ENCODE measurements around the gene TDRD1.
"Not testable (repeated sequence)": the region's sequence is repeated elsewhere in the genome, so short reads cannot be mapped to it uniquely, and the experiment has no call there.

Gene TDRD1, protein sequence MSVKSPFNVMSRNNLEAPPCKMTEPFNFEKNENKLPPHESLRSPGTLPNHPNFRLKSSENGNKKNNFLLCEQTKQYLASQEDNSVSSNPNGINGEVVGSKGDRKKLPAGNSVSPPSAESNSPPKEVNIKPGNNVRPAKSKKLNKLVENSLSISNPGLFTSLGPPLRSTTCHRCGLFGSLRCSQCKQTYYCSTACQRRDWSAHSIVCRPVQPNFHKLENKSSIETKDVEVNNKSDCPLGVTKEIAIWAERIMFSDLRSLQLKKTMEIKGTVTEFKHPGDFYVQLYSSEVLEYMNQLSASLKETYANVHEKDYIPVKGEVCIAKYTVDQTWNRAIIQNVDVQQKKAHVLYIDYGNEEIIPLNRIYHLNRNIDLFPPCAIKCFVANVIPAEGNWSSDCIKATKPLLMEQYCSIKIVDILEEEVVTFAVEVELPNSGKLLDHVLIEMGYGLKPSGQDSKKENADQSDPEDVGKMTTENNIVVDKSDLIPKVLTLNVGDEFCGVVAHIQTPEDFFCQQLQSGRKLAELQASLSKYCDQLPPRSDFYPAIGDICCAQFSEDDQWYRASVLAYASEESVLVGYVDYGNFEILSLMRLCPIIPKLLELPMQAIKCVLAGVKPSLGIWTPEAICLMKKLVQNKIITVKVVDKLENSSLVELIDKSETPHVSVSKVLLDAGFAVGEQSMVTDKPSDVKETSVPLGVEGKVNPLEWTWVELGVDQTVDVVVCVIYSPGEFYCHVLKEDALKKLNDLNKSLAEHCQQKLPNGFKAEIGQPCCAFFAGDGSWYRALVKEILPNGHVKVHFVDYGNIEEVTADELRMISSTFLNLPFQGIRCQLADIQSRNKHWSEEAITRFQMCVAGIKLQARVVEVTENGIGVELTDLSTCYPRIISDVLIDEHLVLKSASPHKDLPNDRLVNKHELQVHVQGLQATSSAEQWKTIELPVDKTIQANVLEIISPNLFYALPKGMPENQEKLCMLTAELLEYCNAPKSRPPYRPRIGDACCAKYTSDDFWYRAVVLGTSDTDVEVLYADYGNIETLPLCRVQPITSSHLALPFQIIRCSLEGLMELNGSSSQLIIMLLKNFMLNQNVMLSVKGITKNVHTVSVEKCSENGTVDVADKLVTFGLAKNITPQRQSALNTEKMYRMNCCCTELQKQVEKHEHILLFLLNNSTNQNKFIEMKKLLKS

GRCh38 chr10:114179148-114179547 lies at the start of gene TDRD1:
TDRD1 (plus strand) TSS chr10:114179353; CDS start chr10:114187832, 8,479 bp downstream.
- DNase-seq, result no peak

GRCh38 chr10:114131094-114131493 lies 48.1 kb upstream of the TDRD1 start:
- no peak for DNase-seq

DNA sequence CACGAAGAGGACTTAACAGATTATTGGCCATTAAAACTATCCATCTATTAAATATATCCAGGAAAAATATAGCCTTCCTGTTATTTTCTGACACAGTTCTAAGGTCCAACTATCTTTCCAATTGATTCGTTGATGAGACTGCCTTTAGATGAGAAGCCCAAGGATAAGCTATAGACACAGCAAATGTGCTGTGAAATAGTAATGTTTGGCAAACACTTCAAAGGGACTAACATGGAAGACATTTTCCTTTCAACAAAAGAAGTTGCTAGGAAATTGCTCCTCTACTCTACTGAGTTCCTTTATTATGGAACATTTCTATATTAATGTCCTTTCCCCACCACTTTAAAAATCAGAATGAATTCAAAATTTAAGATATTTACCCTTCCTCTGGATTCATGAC lies 43.7 kb upstream of the TDRD1 start:
- no peak for DNase-seq

DNA sequence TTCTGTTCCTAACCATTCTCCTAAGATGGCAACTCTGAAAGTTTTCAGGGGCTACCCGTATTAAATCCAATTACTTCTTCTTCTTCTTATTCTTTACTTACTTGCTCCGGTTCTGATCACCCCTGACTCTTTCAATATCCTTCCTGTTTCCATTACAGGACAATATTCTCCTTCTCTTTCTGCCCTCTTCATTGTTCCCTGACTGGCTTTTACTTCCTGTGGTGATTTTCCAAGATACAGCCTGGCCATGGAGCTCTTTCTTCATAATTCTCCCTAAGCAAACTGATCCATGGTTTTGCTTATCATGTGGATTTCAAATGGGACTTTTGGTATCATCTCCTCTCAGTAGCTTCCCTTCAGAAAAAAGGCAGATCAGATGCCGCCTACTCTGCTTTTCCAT lies 40.6 kb upstream of the TDRD1 start:
- DNase-seq, result no peak

DNA sequence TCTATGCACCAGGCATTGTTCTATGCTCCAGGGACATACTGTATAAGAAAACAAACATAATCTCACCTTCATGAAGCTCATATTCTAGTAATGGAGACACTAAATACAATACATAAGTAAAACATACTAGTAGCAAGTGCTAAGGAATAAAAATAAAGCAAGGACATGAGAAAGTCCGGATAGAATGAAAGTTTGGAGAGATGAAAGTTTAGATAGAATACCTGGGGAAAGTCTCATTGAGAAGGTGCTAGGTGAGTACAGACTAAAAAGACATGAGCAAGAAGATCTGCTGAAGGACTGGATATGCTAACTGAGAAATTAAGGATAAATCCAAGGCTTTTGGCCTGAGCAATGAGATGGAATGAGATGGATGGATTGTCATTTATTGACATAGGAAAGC lies 39.1 kb upstream of the TDRD1 start:
- no peak for DNase-seq

DNA sequence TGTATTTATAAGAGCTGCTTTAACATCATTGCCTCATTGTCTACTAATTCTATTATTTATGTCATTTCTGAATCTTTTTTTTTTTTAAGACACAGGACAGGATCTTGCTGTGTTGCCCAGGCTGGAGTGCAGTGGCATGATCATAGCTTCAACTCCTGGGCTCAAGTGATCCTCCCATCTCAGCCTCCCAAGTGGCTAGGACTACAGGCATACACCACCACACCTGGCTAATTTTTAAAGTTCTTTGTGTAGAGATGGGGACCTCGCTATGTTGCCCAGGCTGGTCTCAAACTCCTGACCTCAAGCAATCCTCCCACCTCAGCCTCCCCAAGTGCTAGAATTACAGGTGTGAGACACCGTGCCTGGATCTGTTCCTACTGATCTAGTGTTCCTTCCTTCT lies 38.3 kb upstream of the TDRD1 start:
- DNase-seq, result not testable (repeated sequence)

- DNase-seq, result no peak
These were observed 37.1 kb upstream of the TDRD1 start for GRCh38 chr10:114142018-114142417.

DNA sequence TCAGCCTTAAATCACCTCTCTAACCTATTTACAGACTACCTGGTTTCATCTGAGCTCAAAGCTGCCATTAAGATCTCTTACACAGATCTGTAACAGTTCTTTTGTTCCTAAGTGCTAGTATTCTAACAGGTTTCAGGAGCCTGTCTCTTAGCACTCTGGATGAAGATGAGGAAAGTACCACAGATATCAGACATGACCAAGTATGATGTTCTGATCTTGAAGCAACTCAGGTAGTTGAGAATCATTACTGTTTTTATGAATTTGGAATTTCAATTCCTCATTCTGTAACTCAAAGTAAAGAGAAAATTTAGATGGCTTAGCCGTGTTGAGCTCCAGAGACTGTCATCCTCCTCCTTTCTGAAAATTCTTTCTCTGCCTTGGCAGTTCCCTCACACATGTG lies 36.0 kb upstream of the TDRD1 start:
- DNase-seq, result no peak

- not testable (repeated sequence) for DNase-seq
These were observed 29.7 kb upstream of the TDRD1 start for GRCh38 chr10:114149476-114149875.

DNA sequence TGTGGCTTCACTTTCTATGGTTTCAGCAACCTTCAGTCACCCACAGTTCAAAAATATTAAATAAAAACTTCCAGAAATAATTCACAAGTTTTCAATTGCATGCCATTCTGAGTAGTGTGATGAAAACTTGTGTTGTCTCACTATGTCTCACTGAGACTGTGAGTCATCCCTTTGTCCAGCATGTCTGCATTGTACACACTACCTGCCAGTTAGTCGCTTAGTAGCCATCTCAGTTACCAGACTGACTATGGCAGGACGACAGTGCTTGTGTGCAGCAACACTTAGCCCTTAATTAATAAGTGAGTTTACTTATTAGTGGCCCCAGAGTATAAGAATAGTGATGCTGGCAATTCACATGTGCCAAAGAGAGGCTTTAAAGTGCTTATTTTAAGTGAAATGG lies 27.7 kb upstream of the TDRD1 start:
- DNase-seq, result no peak

DNA sequence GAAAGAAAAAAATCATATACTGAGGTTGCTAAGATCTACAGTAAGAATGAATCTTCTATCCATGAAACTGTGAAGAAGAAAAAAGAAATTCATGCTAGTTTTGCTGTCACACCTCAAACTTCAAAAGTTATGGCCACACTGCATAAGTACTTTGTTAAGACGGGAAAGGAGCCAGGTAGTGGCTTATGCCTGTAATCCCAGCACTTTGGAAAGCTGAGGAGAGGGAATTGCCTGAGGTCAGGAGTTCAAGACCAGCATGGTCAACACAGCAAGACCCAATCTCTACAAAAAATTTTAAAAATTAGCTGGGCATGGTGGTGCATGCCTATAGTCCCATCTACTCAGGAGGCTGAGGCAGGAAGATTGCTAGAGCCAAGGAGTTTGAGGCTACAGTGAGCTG lies 27.3 kb upstream of the TDRD1 start:
- DNase-seq, result no peak

DNA sequence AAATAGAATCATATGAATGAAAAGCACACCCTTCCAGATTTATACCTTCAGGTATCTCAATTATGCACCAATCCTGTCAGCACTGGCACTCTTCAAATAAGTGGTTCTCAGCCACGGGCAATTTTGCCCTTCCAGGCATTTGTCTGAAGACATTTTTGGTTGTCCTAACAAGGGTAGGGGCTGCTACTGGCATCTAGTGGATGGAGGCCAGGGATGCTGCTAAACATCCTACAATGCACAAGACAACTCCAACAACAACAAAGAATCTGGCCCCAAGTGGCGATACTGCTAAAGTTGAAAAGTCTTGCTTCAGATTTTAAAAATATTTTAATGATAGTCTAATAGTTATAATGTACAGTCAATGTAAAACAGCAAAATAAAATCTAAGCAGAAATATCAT lies 21.2 kb upstream of the TDRD1 start:
- no peak for DNase-seq

- DNase-seq, result no peak
These were observed 16.1 kb upstream of the TDRD1 start for GRCh38 chr10:114163062-114163461.

DNA sequence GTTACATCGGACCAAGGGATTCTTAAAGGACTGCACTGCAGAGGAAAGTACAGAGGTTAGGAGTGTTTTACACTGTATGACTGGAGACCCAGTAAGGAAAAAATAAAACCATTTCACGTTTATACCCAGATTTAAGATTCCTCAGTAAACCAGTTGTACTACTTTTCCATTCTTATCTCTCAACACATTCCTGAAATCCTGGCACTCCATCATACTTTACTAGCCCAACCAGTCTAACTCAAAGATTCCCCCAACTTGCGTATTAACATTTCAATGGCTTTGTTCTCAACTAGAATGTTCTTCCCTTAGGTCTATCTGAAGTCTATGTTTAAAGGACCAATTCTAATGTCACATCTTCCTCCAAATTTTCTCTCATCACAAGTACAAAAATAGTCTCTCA lies 13.1 kb upstream of the TDRD1 start:
- DNase-seq, result no peak

DNA sequence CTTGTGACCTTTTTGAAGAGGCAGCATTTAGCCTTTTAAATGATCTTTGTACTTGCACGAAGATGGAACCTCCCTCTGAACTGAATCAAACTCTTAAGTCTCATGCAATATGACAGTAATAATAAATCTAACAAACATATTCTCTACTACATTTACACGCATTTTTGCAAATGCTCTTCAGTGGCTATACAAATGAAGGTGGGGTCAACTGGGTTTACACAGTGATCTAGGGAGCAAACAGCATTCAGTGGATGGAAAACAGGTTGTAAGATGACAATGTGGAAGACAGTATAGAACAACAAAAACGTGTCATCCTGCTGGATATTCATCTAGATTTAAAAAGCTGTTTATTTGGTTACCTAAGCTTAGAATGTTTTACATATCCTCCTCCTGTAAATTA lies 12.7 kb upstream of the TDRD1 start:
- DNase-seq, result no peak

DNA sequence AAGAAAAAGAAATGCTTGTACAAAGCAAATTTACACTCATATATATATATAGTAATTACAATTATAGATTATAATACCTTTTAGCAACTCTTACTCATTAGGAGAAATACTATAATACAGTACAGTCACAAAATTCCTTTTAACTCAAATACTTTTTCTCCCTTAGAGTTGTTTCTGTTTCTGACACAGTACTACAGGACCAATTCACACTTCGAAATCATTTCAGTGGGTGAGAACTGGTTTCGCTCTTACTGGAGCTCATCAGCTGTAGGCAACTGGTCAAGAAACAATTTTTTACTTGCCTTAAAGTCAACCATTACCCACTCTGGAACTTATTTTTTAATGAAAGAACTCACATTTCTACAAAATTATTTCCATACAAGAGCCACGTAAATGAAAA lies 11.2 kb upstream of the TDRD1 start:
- DNase-seq, result no peak

DNA sequence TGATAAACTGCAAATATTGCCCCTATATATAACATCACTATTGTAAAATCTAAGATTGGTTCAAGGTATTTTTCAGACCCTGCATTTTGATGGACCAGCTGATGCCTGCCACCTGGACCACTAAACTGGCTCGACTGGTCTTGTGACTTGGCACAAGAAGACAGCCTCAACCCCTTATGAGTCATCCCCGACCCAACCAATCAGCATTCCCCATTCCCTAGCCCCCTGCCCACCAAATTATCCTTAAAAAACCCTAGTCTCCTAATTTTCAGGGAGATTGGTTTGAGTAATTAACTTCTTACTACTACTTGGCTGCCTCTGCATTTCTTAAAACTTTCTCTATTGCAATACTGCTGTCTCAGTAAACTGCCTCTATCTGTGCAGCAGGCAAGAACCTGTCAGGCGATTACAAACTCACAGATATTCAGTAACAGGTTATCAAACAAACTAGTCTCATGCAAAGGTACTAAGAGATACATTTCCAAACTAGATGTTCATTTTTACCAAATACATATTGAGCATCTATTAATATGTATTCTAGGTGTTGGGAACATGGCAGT lies 10.6 kb upstream of the TDRD1 start:
- DNase-seq, result no peak

DNA sequence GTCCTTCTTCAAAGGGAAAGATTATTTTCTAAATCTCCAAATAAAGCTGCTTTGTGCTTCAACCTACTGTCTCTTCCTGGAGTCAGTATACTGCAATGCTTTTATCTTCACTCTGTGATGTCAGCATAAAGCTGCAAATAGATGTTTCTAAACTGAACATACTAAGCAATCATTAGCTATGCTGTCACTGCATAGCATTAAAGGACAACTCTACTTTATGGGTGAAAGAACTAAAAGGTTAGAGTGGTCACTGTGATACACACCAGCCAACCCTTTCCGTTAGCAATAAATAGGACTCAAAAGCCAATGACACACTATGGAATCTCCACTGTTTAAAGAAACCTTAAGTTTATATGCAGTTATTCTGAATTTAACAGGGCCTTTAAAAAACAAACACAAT lies 6.9 kb upstream of the TDRD1 start:
- no peak for DNase-seq

GRCh38 chr10:114172776-114173602 lies 6.2 kb upstream of the TDRD1 start:
- no peak for DNase-seq

- no peak for DNase-seq
These were observed 5.6 kb upstream of the TDRD1 start for GRCh38 chr10:114173603-114173920.

- peak; percentile 98 for DNase-seq
These were observed 5.0 kb upstream of the TDRD1 start, which contains the start of gene CCDC186 for GRCh38 chr10:114173921-114174694. CCDC186 (minus strand) TSS chr10:114174203; CDS start chr10:114163268, 10,935 bp downstream.

Measured in stimulated activated CD4-positive, alpha-beta T cell treated with anti-CD3 and anti-CD28 coated beads, Interleukin-4, amount 100 ng/mL, for 24 hours (primary cell).